Dedifferentiated amniotic fluid mesenchymal stem cell (primary cell): Measurements from ENCODE around the gene ADAM17.
"Not testable (repeated sequence)": the region's sequence is repeated elsewhere in the genome, so short reads cannot be mapped to it uniquely, and the experiment has no call there.

Source experiments
- DNase-seq: peaks from one replicate; pipeline ENCODE4 v3.0.0-alpha.2; 2016; ENCODE audit errors: extremely low spot score

Gene ADAM17

DNA sequence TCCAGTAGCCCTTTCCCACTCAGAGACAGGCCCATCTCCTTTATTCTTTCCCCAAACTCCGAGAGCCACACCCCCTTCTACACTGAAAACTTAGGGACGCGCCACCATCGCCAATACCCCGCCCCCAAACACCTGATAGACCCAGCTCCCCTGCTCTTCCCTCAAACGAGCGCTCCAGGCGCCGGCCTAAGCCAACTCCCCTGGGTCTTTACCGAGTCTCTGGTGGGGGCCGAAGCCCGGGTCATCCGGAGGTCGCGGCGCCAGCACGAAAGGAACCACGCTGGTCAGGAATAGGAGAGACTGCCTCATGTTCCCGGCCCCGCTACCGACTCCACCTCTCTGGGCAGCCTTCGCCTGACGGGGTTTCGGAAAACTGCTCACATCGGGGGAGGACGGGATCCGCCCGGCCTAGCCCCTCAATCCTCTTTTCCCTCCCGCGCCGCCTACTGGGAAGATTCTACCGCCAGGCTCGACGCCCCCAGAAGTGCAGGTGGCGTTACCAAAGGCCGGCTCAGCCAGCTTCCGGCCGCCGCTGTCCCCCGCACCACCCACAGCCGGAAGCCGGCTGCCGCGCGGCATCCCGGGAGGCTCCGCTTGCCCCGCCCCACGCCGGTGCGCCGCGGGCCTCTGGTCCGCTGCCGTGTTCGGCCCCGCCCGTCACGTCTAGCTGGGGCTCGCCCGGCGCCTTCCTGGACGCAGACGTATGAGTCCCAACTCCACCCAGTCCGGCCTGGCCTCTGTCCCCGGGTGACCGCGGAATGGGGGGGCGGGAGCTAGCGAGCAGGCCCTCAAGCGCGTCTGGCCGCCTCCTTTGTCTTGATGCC is at the start of gene ADAM17:
ADAM17 (minus strand) TSS at position 534 of the 824 bp plus-strand sequence; CDS start at position 309, 225 bp downstream.
- peak; percentile 95 for DNase-seq

DNA sequence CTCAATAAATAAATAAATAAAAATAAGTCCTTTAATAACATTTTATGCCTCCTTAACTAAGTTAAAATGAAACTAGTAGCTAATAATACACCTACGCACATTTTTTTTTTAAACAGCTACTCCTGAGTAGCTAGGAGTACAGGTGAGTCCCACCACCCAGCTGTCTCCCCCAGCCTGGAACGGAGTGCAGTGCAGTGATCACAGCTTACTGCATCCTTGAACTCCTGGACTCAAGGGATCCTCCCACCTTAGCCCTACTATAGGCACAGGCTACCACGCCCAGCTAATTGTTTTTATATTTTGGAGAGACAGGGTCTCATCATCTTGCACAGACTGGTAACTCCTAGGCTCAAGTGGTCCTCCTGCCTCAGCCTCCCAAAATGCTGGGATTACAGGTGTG is 46.8 kb upstream of the ADAM17 start:
- DNase-seq = no peak

DNA sequence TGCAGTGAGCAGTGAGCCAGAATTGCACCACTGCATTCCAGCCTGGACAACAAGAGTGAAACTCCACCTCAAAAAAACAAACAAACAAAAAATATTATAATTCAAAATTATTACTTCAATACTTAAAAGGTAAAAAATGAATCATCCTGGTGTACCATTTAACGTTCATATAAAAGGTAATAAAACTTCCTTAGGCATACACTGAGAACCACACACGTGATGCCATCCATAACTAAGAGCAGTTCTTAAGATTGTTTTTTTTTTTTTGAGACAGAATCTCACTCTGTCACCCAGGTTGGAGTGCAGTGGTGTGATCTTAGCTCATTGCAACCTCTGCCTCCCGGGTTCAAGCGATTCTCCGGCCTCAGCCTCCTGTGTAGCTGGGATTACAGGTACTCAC is 45.8 kb upstream of the ADAM17 start:
- no peak for DNase-seq

DNA sequence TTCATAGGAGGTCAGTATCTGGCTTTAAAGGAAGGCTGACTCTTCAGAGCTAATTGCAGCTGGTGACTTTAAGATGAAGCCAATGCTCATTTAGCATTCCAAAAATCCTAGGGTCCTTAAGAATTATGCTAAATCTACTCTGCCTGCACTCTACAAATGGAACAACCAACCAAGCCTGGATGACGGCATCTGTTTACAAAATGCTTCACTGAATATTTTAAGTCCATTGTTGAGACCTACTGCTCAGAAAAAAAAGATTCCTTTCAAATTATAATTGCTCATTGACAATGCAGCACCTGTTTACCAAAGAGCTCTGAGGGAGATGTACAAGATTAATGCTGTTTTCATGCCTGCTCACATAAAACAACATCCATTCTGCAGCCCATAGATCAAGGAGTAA is 43.8 kb upstream of the ADAM17 start:
- DNase-seq = no peak

DNA sequence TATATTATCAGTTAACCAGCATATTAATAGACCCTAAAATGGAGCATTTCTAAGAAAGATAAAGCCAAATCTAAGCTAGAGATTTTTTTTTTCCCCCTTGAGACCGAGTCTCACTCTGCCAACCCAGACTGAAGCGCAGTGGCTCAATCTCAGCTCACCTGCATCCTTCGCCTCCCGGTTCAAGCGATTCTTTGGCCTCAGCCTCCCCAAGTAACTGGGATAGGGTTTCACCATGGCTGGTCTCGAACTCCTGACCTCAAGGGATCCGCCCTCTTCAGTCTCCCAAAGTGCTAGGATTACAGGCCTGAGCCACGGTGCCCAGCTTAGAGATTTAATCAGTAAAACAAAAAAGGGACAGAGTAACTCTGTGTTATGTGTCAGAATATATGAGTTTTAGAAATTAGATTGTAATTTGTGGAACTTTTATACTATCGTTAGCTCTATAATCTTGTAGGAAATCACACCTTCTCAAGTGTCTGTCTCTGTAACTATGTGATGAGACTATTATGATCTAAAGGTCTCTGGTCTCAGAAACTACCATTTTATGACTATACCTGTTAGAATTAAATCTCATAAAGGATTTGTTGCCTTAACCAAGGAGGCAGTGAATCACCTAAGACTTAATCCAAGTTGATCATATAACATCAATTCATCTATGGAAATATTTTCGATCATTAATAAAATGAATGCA is 41.1 kb upstream of the ADAM17 start:
- DNase-seq = no peak

DNA sequence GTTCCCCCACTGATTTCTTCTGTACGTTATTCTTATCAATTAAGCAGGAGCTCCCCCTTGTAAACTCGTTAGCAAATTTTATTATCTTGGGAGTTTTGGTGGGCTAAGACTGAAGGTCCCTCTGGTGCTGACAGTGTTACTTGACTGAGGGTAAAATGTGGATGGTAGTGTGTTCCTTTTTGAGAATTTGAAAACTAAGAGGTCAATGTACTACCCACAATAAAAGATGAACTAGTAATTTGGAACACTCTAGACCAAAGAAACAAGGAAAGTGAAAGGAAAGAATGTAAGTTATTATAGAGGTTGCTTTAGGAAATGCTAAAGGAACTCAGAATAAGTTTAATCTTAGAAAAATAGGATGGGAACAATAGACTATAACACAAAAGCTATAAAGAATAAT is 40.1 kb upstream of the ADAM17 start:
- DNase-seq = no peak

DNA sequence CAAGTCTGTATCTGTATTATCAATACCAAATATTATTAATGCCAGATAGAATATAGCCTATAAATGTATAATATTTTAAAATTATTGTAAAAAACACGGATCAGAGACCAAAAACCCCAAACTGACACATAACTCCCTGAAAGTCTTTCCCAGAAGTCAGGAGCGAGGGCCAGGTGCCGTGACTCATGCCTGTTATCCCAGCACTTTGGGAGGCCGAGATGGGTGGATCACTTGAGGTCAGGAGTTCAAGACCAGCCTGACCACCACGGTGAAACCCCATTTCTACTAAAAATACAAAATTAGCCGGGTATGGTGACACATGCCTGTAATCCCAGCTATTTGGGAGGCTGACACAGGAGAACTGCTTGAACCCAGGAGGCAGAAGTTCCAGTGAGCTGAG is 39.6 kb upstream of the ADAM17 start:
- DNase-seq = not testable (repeated sequence)

DNA sequence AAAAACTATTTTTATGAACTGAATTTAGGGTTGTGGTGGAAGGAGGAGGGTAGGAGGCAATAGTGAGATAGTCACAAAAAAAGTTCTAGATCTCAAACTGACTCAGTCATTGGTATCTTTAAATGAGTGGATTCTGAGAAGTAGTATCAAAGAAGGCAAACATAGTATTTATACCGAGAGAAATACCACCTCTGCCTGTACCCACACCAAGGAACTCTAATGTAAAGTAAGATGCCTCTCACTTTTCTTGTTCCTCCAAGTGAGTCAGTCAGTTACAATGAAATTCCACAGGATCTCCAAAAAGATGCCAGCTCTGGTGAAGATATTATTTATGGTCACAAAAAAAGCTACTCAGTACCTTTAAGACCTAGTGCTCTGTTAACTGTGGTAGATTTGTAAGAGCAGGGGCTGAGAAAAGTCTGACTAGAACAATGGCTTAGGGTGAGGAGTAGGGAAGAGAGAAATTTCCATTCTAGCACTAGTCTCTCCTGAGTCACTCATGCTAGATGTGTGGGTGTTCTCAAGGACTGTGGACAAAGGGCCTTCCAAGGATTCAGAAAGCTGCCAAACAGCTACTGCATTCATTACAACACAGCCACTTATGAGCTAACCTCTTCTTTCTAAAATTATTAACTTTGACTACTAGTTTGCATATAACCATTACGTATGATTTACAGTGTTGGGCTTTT is 38.9 kb upstream of the ADAM17 start:
- peak; percentile 37 for DNase-seq

DNA sequence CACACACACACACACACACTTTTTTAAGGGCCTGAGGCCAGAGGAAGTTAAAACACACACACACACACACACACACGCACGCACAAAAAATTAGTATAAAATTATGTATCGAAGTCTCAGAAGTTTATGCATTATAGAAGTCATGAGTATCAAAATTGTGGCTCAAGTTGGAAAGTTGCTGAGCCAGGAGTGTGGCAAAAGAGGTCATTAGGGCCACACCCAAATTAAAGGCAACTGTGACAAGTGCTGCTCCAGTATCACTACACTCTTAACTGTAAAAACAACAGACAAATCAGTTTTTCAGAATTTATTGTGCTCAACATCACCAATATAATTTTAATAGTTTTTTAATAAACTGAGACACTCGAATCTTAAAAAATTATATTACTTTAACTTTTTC is 38.3 kb upstream of the ADAM17 start:
- DNase-seq = no peak

DNA sequence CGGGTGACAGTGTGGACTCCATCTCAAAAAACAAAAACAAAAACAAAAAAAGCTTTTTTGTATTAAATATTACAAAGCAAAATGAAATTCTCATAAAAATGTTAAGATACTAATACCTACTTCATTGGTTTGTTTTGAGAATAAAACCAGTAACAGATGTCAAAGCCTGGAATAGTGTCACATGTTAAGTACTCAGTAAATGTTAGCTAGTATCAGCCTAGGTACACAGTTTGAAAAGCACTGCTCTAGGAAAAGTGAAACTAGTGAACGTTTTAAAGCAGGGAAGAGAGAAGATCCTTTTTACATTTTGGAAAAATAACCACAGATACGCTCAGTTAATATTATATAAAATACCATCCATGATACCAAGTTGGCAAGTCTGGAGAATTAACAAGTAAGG is 37.1 kb upstream of the ADAM17 start:
- no peak for DNase-seq

DNA sequence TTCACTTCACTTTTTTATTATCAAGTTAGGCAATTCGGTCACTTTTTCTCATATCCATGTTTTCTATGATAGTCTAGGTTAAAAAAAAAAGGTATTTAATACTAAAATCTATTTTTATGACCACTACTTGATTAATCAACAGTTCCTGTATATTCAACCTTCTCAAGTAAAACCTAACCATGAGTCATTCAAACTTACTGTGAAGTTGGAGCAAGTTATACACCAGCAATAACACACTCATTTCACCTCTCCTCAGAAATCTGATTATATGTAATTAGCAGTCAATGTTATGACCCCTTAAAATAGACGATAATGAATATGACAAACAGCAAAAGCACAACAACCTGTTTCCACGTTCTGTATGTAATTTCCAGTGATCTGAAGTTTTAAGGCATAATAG is 35.0 kb upstream of the ADAM17 start:
- no peak for DNase-seq

DNA sequence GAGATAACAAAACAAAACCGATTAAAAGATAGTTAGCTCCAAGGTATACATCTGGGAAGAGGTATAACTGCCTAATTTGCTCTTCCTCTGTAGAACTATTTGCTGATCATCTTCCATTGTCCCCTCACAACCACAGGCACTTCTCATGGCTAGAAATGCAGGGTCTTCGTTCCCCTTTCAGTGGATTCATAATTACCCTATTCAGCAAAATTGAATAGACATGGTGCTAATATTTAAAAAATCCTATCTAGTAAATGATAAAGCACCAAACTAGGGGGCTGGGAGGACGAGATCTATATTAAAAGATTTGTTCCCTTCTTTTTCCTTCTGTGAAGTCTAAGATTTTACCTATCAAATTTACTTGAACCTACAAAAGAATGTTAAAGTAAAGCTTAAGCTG is 30.8 kb upstream of the ADAM17 start:
- DNase-seq = no peak

DNA sequence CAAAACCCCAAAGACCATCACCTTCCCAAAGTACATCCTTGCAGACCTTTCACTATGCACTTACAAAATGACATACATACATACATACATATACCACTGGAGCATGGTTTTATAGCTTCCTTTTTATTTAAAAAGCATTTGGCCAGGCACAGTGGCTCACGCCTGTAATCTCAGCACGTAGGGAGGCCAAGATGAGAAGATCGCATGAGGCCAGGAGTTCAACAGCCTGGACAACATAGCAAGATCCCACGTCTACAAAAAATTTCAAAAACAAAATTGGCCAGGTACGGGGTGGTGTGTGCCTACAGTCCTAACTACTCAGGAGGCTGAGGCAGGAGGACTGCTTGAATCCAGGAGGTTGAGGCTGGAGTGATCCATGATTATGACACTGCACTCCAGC is 29.9 kb upstream of the ADAM17 start:
- no peak for DNase-seq

DNA sequence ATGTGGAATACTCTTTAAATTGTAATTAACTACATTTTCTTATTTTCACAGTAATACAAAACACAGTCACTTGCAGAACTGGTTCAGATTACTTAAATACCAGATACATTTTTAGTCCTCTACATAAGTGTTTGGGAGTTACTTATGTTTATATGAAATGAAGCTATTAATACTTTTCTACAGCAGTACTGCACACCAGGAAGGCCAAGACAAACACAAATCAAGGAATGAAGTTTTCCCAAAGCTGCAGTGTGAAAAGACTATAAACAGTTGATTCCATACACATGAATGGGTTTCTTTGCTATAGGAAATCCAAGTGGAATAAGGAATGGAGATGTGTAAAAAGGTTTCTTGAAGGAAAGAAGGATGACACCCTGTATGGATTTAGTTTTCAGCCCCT is 29.3 kb upstream of the ADAM17 start:
- not testable (repeated sequence) for DNase-seq

DNA sequence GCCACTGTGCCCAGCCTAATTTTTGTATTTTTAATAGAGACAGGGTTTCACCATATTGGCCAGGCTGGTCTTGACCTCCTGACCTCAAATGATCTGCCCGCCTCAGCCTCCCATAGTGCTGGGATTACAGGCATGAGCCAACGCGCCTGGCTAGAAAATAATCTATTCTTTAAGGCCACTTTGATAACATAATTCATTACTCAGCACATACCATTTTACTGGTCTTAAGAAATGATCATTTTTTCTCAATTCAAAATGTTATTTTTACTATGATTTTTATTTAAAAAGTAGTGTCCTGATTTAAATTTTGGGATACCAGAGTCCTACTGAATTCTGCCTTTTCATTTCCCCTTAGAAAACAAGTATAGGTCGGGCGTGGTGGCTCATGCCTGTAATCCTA is 27.0 kb upstream of the ADAM17 start:
- no peak for DNase-seq

DNA sequence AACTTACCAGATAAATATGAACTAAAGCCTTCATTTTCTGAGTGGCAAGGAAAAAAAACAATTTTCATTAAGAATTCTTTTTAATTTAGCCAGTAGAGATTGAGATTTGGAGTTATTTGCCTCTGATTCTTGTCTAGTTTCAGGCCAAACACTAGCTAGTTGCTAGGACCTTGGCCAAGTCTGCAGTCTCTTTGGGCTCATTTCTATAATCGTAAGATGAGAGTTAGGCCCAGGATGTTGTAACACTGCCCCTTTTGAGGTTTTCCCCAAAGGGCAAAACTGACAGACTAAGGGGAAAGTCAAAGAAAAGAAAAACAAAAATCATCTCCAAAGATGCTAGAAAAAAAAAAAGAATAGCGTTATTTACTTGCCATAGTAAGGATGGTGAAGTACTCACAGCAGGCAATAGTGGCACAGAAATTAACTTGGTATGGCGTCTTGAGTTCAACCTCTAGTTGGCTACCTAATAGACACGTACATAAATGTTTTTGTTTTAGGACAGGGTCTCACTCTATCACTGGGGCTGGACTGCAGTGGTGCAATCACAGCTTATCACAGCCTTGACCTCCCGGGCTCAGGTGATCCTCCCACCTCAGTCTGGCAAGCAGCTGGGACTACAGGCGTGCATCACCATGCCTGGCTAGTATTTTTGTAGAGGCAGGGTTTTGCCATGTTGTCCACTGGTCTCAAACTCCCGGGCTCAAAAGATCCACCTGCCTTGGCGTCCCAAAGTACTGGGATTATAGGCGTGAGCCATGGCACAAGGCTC is 23.0 kb upstream of the ADAM17 start:
- no peak for DNase-seq

DNA sequence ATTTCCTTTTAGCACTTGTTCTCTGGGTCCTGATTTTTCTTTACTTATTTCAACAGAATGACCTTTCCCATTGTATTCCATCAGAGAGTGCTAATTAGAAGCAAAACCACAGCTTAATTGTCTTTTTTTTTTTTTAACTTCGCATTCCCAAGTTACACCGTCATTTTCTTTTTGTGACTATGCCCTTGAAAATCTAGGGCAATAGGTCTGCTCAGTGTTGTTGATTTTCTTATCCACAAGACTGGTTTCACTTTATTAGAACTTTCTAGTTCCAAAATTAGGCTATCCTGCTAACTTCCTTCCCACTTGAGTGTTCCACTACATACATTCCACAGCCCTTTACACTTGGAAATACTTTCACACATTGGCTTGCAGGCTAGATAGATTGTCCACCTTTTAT is 18.7 kb upstream of the ADAM17 start:
- DNase-seq = no peak

DNA sequence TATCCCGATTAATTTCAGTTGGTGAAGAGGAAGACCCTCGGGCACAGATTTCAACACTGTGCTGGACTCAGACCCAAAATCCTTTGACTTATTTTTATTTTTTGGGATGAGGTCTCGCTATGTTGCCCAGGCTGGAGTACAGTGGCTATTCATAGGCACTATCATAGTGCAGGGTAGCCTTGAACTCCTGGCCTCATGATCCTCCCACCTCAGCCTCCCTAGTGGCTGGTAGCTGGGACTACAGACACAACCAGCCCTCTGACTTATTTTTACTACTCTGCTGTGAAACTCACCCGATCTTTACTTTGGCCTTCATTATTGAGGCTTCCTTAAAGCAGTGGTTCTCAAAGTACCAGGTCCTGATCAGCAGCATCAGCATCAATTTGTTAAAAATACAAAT is 18.2 kb upstream of the ADAM17 start:
- DNase-seq = no peak

DNA sequence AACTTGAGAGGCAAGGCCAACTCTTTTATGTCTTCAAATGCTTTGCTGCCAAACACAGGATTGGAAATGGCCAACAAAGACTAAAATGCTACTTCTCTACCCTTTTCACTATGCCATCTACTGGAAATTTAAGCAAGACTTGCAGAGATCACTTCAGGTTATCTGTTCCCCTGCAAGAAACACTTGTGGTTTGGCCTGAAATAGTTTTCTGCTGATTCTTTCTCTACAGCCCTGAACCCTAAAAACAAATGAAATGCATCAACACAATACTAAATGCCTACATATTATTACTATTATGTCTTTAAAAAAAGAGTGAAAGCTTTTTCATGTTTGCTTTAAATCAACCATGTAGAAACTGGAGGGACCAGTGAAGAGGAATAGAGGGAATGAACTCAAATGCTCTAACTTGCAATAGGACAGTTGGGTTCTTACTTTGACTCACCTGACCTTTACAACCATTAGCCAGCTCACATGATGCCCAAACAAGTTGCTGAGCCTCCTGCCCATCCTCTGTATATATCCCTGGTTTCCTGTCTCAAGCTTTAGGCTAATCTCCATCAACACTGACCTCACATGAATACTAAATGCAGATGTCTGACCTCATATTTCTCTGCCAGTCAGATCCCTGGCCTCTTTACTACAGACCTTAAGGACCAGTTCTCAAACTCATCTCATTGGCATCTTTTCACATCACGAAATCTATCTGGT is 17.5 kb upstream of the ADAM17 start:
- no peak for DNase-seq

DNA sequence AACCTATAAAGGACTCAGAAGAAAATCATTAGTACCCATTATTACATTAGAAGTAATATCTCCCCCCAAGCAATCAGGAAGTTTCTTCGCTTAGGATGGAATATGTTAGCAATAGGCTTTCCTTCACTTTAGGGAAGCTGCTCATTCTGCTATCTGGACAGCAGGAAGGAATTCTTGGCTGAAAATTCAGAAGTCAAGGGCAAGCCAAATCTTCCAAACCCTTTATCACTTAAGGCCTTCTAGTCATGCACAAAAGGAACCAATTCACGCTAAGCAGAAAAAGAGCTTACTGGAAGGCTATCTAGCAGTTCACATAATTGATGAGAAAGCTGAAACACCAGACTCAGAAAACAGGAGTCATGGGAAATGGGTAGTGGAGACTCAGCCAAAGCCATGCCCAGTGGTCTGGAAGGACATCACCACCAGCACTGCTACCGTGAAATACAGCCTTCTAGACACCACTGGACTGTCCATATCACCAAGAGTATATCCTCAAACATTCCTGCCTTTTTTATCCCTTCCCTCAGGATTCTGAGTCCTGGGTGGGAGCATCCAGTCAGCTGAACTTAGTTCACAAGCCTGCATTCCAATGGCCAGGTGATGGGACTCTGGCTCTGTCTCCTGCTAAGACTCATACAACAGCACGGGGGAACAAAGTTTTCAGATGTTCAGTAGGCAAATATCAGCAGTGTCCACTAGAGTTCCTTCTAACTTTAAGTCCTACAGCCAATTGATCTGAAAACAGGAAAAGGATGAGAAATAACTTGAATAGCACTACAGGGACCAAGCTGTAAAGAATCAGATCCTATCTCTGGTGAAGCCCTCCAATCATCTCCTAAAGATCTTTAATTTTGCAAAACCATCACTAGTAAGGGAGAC is 14.8 kb upstream of the ADAM17 start:
- no peak for DNase-seq
